Smooth muscle cell (in vitro differentiated cells): ENCODE data around the gene PDE9A. TPM values are rescaled to one million over a fixed set of nuclear protein-coding genes. Genes with fewer than 3 reads are reported as not detected.

Experiments used
- DNase-seq: peaks from one replicate; lab custom pipeline; 2025; ENCODE audit not compliant: unreplicated experiment; lab: John Stamatoyannopoulos, UW
- H2AFZ ChIP-seq: fragments of 200-600 bp; sonication (generic); 2 replicates; pipeline ENCODE4 v1.6.0; 2016; ENCODE audit warnings: antibody characterized with exemption, low read depth, mild to moderate bottlenecking
- H3F3A ChIP-seq: fragments of 200-600 bp; sonication (generic); 2 replicates; pipeline ENCODE4 v1.6.0; 2017; ENCODE audit warnings: antibody characterized with exemption, low read depth
- H3K27ac ChIP-seq: fragments of 200-600 bp; sonication (generic); 2 replicates; pipeline ENCODE4 v1.5.1; 2016; ENCODE audit warnings: low read depth, mild to moderate bottlenecking
- H3K27me3 ChIP-seq: fragments of 200-600 bp; sonication (generic); 2 replicates; pipeline ENCODE4 v1.6.1; 2016; ENCODE audit warnings: low read depth, mild to moderate bottlenecking
- H3K36me3 ChIP-seq: fragments of 200-600 bp; sonication (generic); 2 replicates; pipeline ENCODE4 v1.5.1; 2016; ENCODE audit warnings: low read depth
- H3K4me1 ChIP-seq: fragments of 200-600 bp; sonication (generic); 2 replicates; pipeline ENCODE4 v1.5.1; 2016; ENCODE audit warnings: low read depth
- H3K4me2 ChIP-seq: fragments of 200-600 bp; sonication (generic); 2 replicates; pipeline ENCODE4 v1.6.0; 2016; ENCODE audit warnings: mild to moderate bottlenecking
- H3K4me3 ChIP-seq: fragments of 200-600 bp; sonication (generic); 2 replicates; pipeline ENCODE4 v1.5.1; 2016; ENCODE audit warnings: mild to moderate bottlenecking
- H3K79me2 ChIP-seq: fragments of 200-600 bp; sonication (generic); 2 replicates; pipeline ENCODE4 v1.6.0; 2016; ENCODE audit warnings: low read depth, mild to moderate bottlenecking
- H3K9ac ChIP-seq: fragments of 200-600 bp; sonication (generic); 2 replicates; pipeline ENCODE4 v1.6.0; 2016; ENCODE audit warnings: low read depth
- H3K9me3 ChIP-seq: fragments of 200-600 bp; sonication (generic); replicated peaks from 2 replicates; pipeline ENCODE4 v1.5.1; 2016; ENCODE audit warnings: low read depth
- H4K20me1 ChIP-seq: fragments of 200-600 bp; sonication (generic); 2 replicates; pipeline ENCODE4 v1.6.0; 2016; ENCODE audit warnings: low read depth
- CTCF ChIP-seq: fragments of 200-600 bp; sonication (generic); IDR thresholded peaks from 2 replicates; pipeline ENCODE4 v1.5.1; 2017; ENCODE audit warnings: borderline replicate concordance, mild to moderate bottlenecking, antibody characterized with exemption; ENCODE audit not compliant: insufficient read depth, poor library complexity, severe bottlenecking
- WGBS: methylation state at CpG from one replicate; pipeline ENCODE4 v1.1.7; 2016; ENCODE audit warnings: low lambda C conversion rate; 5-methylcytosine and 5-hydroxymethylcytosine counted together
- polyA plus RNA-seq: library from polyadenylated mRNA; unstranded; fragments of >200 nt; fragmentation: Nextera tagmentation; extraction: Ambion mirVana; gene quantifications from 2 replicates; pipeline ENCODE4 v1.2.1, GENCODE V29; 2016
- total RNA-seq: library from RNA; depleted of rRNA; stranded (reverse); fragments of >200 nt; gene quantifications from 2 replicates; pipeline ENCODE4 v1.2.3, GENCODE V29; 2014

The PDE9A gene
- total and polyA plus RNA-seq, 2 experiments from 2014 or later, result 4.3 to 12.3 TPM

GRCh38 chr21:42621166-42621818, 32.1 kb upstream of the PDE9A start:
- Histone ChIP-seq H3K4me1 (no peaks in the 10 kb centered on the region), H3K27ac (no peak overlapping the region), H4K20me1 (no peaks in the 10 kb centered on the region), H3K9ac (no peak overlapping the region), H3K4me3 (no peak overlapping the region), H3K27me3 (peaks cover 9% of the 10 kb centered on the region), H3F3A (no peaks in the 10 kb centered on the region), H3K9me3 (no peaks in the 10 kb centered on the region), H3K79me2 (no peaks in the 10 kb centered on the region), H3K4me2 (no peak overlapping the region), H3K36me3 (no peaks in the 10 kb centered on the region), H2AFZ (no peak overlapping the region)
- TF ChIP-seq CTCF, result no peak
- WGBS, result 75% methylated on average over 15 of the region's 15 CpGs
- DNase-seq, result no peak

GRCh38 chr21:42621819-42622177, 31.6 kb upstream of the PDE9A start:
- no peak overlapping the region for H3K4me3 ChIP-seq
- 88% methylated on average over 9 of the region's 9 CpGs for WGBS
- no peak overlapping the region for H3K9ac ChIP-seq
- no peaks in the 10 kb centered on the region for H3K36me3 ChIP-seq
- no peaks in the 10 kb centered on the region for H4K20me1 ChIP-seq
- no peak for TF ChIP-seq CTCF
- H3K9me3 ChIP-seq, result no peaks in the 10 kb centered on the region
- no peaks in the 10 kb centered on the region for H3F3A ChIP-seq
- no peaks in the 10 kb centered on the region for H3K4me1 ChIP-seq
- H3K27ac ChIP-seq, result no peak overlapping the region
- no peak overlapping the region for H3K4me2 ChIP-seq
- no peak for DNase-seq
- no peak overlapping the region for H2AFZ ChIP-seq
- H3K79me2 ChIP-seq, result no peaks in the 10 kb centered on the region
- peaks cover 8% of the 10 kb centered on the region for H3K27me3 ChIP-seq

- Histone ChIP-seq H3K9me3 (no peaks in the 10 kb centered on the region), H3K27me3 (peaks cover 11% of the 10 kb centered on the region), H3K9ac (no peak overlapping the region), H3K79me2 (no peaks in the 10 kb centered on the region), H3K36me3 (no peaks in the 10 kb centered on the region), H4K20me1 (no peaks in the 10 kb centered on the region), H3F3A (no peaks in the 10 kb centered on the region), H3K4me3 (no peak overlapping the region), H3K27ac (no peak overlapping the region), H3K4me2 (no peak overlapping the region), H3K4me1 (no peaks in the 10 kb centered on the region), H2AFZ (no peak overlapping the region)
- WGBS, result 89% methylated on average over 7 of the region's 7 CpGs
- no peak for DNase-seq
- no peak for TF ChIP-seq CTCF
These were observed 31.1 kb upstream of the PDE9A start for GRCh38 chr21:42622284-42622683.

GRCh38 chr21:42623694-42624093, 29.7 kb upstream of the PDE9A start:
- no peak for DNase-seq
- no peaks in the 10 kb centered on the region for H3K9me3 ChIP-seq
- H4K20me1 ChIP-seq, result no peaks in the 10 kb centered on the region
- 68% methylated on average over 7 of the region's 7 CpGs for WGBS
- no peaks in the 10 kb centered on the region for H3K79me2 ChIP-seq
- H2AFZ ChIP-seq, result no peak overlapping the region
- no peaks in the 10 kb centered on the region for H3K36me3 ChIP-seq
- H3K27ac ChIP-seq, result no peak overlapping the region
- no peaks in the 10 kb centered on the region for H3F3A ChIP-seq
- peaks cover 16% of the 10 kb centered on the region for H3K27me3 ChIP-seq
- H3K9ac ChIP-seq, result no peak overlapping the region
- H3K4me2 ChIP-seq, result no peak overlapping the region
- H3K4me3 ChIP-seq, result no peak overlapping the region
- H3K4me1 ChIP-seq, result no peaks in the 10 kb centered on the region
- no peak for TF ChIP-seq CTCF
